ENCODE measurements around the gene CNN1.

The CNN1 gene
- 0 to 0.07 reads per million in 2 donors for total RNA-seq

DNA sequence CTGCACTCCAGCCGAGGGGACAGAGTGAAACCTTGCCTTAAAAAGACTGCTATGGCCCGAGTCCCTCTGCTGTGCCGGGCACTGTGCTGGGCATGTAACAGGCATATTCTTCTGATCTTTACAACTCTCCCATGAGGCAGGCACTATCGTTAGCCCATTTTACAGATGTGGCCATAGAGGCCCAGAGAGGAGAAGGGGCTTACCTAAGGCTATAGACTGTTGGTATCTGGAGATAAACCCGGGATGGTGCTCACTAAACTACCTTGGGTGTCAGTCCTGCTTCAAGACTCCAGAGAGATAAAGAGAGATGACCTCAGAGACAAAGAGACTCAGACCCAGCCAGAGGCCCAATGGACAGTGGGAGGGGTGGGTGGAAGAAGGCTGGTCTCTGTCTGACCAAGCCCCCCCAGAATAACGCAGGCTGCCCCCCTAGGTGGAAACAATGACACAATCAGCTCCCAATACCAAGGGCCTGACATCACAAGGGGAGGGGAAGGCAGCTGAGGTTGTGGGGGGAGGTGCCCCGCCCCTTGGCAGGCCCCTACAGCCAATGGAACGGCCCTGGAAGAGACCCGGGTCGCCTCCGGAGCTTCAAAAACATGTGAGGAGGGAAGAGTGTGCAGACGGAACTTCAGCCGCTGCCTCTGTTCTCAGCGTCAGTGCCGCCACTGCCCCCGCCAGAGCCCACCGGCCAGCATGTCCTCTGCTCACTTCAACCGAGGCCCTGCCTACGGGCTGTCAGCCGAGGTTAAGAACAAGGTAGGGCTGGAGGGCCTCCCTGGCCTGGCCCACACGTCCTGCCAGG, at the start of gene CNN1:
TSS of gene CNN1 (plus strand) at position 620 of the 805 bp plus-strand sequence. CDS start at position 697, 77 bp downstream.
- no peak for DNase-seq

DNA sequence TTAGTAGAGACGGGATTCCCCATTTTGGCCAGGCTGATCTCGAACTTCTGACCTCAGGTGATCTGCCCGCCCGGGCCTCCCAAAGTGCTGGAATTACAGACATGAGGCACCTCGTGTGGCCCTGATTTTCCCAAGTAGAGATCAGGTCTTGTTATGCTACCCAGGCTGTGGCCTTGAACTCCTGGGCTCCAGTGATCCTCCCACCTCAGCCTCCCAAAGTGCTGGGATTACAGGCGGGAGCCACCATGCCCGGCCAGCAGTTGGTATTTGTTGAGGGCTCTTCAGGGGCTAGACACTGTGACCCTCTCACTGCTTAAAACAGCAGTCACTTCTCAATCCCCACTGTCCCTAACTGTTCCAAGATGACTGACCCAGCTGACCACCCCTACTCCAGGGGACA, 49.3 kb upstream of the CNN1 start:
- no peak for DNase-seq

DNA sequence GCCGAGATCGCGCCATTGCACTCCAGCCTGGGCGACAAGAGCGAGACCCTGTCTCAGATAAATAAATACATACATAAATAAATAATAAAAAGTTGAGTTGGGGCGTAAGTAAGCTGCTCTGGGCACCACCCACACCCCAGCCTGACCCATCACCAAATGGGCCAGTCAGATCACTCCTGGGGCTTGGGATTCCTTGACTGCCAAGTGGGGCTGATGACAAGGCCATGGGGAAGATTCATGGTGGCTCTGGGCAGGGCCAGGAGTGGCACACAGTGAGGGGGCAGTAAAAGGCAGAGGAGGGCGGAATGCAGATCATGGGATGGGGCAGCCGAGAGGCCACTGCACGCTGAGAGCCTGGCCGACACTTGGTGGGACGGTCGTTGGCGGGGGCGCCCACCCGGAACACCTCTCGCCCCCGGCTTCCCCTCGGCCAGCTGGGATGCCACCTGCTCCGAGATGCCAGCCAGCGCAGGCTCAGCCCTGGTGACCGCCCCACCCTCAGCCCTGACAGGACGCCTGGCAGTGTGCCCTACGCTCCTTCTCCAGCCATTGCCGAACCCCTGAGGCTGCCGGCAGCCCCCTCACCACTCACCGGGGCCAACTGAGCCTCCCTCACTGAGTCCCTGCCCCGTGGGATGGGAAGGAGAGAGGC, 43.9 kb upstream of the CNN1 start:
- no peak for DNase-seq

DNA sequence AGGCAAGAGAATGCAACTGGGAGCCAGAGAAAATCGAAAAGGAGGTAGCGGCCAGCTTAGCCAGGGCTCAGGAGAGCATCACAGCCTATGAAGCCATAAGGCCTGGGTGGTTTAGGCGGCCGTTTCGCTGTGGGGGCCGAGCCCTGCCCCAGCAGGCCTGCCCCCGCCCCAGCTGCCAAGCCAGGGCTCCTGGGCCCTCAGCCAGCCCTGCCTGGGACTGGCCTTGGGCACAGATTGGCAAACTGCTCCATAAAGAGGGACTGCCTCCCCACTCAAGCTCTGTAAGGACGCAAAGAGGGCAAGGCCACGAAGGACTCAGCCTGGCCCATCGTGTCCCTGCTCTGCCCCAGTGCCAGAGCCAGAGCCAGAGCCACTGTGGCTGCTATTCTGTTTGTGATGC, 43.2 kb upstream of the CNN1 start:
- no peak for DNase-seq

DNA sequence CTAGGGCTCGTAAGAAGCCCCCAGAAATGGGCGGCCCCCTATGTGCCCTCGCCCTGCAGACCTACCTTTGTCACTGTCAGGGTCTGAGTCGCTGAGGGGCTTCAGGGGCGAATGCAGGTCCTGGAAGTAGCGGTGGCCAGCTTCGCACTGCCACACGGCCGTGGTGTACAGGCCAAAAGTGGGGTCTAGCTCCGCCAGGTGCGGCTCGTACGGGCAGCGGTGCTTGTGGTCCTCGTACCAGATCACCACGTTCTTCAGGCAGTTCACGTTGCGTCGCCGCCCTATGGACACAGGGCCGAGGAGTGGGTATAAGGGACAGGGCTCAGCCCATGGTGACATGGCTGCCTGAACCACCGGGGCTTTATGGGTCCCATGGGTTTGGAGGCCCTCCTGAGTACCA, 42.8 kb upstream of the CNN1 start:
- DNase-seq: no peak

DNA sequence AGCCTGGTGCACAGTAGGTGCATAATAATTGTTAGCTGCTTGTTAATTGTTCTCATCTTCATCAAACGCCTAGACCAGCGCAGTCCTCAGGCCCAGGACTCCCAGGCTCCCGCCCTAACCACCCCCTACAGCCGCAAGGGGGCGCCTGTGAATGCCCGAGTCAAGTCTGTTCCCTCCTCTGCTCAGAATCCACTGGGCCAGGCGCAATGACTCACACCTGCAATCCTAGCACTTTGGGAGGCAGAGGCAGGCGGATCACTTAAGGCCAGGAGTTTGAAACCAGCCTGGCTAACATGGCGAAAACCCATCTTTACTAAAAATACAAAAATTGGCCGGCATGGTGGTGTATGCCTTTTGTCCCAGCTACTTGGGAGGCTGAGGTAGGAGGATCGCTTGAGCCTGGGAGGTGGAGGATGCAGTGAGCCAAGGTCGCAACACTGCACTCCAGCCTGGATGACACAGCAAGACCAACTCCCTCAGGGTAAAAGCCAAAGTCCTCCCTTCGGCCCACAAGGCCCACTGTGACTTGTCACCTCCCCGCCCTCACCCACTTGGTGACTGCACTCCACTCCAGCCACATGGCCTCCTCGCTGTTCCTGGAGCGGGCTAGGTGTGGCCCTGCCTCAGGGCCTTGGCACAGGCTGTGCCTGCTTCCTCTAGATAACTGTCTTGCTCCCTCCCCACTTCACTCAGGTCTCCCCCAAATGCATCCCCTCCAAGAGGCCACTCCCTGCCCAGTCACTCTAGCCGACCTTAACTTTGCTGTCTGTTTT, 42.1 kb upstream of the CNN1 start:
- peak; percentile 19 to 57 (median 44) for DNase-seq

DNA sequence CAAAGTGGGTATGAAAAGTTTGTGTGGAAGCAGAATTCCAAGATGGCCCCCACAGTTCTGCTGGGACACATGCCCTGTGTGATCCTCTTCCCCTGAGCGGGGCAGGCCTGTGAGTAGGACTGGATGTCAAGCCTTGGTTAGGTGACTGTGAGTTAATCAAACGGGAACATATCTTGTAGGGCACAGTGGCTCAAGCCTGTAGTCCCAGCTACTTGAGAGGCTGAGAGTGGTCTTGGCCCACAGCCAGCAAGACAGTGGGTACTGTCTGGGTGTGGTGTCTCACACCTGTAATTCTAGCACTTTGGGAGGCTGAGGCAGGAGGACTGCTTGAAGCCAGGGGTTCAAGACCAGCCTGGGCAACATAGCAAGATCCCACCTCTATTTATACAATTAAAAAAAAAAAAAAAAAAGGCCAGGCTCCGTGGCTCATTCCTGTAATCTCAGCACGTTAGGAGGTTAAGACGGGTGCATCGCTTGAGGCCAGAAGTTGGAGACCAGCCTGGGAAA, 39.4 kb upstream of the CNN1 start:
- DNase-seq: no peak

DNA sequence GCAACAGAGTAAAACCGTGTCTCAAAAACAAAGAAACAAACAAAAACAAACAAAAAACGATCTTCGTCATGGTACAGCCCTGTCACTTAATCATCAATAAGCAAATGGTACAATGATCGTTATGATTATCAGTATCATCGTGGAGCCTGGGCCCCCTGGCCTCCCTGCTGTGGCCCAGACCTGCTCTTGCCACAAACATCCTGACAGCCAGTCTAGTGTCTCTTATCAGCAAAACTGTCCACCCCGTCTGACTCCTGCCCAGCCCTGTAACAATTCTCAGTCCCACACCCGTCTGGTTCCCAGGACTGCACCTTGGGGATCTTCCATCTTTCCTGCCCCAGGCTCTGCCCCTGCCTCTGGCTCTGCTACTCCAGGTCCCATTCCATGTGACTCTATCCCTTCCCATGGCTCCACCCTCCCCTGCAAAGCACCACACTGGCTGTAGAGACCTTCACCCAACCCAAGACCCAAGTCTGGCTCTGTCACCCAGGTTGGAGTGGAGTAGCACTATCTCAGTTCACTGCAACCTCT, 38.7 kb upstream of the CNN1 start:
- no peak for DNase-seq

DNA sequence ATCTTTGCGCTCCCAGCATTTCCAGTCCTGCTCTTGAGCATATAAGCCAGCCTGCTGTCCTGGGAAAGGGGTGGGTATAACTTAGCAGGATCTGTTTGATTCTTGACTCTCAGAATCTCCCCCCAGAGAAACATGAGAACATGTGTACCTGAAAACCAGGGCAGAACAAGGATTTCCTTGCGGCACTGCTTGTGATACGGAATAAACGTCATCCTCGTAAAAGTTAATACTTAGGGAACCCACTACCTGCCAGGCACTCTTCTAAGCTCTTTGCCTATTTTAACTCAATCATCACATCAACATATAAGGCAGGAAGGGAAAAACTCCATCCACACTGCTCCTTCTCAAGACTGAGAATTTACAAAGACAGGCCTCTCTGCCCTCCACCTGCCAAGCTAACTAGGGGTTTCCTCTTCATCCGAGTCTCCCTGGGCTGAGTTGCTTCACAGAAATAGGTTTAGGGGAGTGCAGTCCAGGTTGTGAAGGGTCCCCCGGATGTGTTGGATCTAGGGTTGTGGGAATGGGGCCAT, 34.1 kb upstream of the CNN1 start:
- DNase-seq: no peak

DNA sequence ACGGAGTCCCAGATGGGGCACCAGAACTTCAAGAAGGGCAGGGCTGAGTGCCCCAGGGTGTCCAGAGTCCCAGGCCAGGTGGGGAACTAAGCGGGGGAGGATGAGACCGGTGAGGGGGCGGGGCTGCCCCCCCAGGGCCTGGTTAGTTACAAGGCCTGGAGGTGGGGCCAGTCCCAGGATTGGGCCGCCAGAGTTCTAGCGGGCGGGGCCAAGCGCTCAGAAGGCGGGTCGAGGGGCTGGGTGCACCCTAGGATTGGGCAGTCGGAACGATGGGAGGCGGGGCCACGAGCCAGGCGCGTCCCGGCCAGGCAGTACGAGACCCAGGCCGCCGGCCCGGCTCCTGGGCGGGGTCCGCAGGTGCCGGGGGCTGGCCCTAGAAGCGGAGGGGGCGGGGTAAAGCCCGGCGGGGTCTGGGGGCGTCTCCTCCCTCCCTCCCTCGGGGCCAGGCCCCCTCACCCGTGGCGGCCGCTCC, 33.6 kb upstream of the CNN1 start:
- peak; percentile 93 to 97 (median 95) for DNase-seq

DNA sequence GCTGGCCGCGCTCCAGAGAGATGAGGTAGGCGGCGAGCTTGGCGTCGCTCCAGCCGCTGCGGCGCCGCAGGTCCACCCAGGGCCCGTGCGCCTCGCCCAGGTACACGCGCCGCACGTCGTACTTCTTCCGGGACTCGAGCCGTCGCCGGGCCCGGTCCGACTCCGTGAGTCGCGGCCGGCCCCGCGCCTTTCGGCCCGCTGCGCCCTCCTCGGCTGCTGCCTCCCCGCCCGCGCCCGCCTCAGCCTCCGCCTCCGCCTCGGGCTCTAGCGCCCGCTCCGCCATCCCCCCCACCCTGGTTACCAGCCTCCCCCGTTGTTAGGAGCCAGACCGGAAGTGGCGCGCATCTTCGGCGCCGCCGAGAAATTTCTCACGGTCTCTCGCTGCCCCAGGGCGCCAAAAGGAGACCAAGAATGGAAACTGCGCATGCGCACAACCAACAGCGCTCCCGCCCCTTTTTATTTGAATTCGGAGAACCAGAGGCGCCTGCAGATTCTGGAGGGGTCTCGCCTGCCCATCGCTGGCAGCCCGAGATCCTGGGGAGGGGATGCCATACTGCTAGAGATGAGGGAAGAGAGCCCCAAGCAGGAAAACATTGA, 33.0 kb upstream of the CNN1 start, which contains the start of gene ZNF653:
TSS of gene ZNF653 (minus strand) at position 336 of the 597 bp plus-strand sequence. CDS start at position 283, 53 bp downstream.
- peak; percentile 84 to 97 (median 91) for DNase-seq

DNA sequence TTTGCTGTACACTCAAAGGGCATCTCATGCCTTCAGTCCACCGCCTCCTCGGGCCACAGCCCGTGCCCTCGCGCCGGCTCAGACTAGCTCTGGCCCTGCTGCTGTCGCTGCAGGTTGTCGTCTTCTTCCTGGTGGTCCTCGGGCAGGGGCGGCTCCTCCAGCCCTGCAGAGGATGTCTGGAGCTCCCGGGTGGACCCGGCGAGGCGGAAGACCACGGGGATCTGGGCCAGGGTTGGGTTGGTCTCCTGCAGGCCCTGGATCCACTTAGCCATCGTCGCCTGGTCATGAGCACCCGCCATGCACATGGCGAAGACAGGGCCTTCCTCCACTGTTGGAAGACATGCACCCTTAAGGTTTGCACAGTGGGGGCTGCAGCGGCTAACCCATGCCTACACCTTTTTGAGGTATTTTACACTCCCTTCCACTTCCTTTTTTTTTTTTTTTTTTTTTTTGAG, 32.5 kb upstream of the CNN1 start:
- no peak for DNase-seq

DNA sequence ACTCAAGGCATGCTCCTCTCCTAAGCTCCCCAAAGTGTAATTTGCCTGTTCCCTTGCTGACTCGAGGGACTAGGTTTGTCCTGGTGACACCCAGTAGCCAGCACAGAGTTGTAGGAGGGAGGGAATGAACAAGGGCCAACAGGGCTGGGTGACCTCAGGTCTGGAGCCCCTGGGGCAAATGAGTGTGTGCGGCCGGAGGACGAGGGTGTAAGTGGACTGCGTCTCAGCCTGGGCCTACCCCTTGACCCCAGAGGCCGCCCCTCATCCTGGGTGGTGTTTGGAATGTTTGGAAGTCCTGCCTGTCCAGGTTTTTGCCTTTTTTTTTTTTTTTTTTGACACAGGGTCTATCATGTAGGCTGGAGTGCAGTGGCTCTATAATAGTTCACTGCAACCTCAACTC, 31.7 kb upstream of the CNN1 start:
- no peak for DNase-seq

DNA sequence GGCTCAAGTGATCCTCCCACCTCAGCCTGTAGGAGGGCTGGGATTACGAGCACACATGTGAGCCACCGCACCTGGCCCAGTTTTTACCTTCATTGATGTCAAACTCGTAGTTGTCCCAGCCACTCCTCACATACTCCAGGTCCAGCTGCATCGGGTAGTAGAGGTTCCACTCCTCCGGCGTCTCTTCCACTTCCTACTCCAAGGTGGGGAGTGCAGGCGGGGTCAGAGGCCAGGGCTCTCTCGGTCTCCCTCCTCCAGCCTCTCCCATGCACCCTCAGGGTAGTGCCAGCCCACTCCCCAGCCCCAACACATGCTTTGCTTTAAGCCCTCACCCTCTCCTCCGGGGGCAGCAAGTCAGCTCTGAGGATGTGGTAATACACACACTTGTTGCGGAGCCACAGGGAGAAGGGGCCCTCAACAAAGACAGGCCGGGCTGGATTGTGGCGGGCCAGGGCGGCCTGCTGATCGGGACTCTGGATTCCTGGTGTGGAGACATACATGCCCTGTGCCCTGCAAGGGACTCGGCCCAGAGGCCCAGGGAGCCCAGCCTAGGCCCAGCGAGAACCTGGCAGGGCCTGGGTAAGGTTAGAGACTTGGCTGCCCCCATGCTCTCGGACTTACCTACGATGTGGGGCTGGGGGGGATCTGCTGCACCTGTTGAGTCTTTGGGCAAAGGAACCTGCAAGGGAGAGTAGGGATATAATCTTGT, 31.1 kb upstream of the CNN1 start:
- no peak for DNase-seq

DNA sequence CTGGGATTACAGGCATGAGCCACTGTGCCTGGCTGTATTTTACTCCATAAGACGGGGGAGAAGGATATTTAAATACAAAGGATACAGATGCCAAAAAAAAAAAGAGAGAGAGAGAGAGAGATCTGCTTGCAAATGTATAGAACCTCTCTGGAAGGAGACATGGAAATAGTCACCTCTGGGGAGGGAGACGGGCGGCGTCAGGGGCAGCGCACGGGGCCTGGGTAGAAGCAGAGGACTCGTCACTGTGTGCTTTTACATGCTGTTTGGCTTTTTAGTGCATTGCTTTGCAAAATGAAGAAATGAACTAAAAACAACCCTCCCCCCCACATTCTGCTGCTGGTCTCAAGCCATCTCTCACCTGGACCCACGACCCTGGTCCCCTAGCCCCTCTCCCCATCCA, 28.2 kb upstream of the CNN1 start:
- DNase-seq: no peak

DNA sequence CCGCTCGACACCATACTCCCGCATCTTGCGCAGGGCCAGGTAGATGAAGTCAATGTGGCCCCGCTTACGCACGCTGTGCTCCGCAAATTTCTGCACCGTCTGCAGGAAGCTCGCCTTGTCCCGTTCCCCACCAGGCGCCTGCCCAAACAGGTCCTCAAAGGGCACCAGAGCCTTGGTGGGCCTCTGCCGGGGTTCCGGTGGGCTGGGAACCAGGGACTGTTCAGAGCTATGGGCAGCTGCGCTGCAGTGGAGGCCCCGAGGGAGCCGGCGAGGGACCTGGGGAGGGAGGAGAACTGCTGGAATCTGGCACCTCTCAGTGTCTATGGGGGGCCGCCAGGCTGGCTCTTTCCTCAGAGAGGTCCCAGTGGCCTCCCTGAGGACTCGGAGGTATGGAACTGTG, 24.7 kb upstream of the CNN1 start:
- DNase-seq: no peak

DNA sequence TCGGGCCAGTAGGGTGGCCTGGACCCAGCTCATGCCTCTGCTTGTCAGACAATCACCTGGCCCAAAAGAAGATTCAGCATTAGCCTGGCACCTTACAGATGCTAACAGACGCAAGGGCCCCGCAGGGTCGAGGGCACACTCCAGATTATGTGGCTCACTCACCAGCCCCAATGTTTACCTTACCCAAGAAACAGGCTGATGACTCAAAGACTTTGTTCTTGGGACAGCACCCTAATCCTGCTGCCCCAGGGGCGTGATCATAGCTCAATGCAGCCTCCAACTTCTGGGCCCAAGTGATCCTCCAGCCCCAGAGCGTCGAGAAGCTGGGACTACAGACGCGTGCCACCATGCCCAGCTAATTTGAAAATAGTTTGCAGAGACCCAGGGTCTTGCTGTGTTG, 19.5 kb upstream of the CNN1 start:
- no peak for DNase-seq

DNA sequence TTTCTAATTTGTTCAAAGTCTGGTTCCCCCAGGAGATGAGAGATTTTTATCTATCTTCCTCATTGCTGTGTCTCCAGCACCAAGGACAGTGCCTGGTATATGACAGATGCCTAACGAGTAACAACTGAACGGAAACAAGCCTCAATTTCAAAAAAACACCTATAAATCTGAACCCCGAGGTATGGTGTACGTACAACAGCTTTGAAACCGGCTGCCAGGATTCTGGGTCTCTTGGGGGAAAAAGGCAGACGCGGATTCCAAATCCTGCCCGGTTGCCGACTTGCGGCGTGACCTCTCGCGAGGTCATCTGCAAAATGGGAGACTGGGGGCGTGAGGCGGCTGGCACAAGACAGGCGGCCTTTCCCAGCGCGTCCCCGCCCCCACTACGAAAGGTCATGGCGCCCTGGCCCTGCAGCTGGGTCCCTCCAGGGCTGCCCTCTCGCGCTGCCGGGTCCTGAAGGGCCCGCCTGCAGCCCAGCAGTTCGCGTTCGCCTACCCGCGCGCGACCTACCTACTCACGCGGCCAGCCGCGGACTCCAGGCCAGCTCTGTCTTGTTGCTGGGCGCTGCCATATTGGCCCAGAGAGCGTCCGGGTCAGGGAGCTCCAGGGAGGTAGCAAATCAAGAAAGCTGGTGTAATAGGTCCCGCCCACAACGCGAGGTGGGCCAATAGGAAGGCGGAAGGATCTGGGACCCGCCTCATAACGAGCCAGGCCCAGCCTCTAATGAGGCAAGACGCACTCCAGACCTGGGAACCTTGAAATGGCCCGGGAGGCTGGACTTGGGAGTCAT, 9.9 kb upstream of the CNN1 start, which contains the start of gene ECSIT:
TSS of gene ECSIT (minus strand) at position 584 of the 791 bp plus-strand sequence. CDS start 9,964 bp downstream, outside the sequence.
- peak; percentile 72 to 97 (median 86) for DNase-seq

DNA sequence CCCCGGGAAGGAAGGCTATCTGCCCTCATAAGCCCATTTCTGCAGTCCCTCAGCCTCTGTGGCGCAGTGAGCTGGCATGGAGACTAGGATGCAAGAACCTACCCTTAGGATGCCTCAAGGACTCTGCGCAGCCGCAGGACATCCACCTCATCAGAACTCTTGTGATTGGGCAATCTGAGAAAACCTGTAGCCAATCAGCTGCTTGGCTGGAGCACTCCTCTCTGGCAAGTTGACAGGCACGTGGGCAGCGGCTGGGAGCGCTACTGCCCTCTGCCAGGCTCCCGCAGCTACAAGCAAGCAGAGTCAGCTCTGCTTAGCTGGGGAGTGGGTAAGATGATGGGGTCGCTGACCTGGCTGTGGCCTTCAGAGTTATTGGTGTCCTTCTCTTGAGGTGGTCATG, 8.2 kb upstream of the CNN1 start:
- DNase-seq: peak in 2 of 5 experiments; percentile 9 to 68

DNA sequence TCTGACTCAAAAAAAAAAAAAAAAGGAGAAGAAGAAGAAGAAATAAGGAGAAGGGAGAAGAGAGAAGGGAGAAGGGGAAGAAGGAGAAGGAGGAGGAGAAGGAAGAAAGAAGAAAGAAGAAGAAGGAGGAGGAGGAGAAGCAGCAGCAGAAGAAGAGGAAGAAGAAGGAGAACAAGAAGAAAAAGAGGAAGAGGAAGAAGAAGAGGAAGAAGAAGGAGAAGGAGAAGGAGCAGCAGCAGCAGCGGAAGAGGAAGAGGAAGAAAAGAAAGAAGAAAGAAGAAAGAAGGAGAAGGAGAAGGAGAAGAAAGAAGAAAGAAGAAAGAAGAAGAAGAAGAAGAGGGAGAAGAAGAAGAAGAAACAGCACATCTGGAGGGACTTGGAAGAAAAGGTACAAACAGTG, 4.1 kb upstream of the CNN1 start:
- no peak for DNase-seq

Data from T-helper 2 cell (primary cell).